Kidney (tissue), 14 donors: ENCODE measurements around the gene ITPR2. TPM values are rescaled to one million over a fixed set of nuclear protein-coding genes. Genes with fewer than 3 reads are reported as not detected.

Experiments used
- DNase-seq, 5 donors: peaks; one replicate each; pipeline ENCODE4 v3.0.0-alpha.2; 2013 to 2020
- FAIRE-seq: peaks from 2 replicates; lab custom pipeline; 2012; peaks lifted over from hg19 to GRCh38; lab: Jason Lieb, UNC
- H3K27ac ChIP-seq, 2 donors: one replicate each; pipeline ENCODE4 v1.7.0; 2013; ENCODE audit warnings: low read depth in 2 of 2, low read length in 2 of 2, inconsistent platforms in 1 of 2
- H3K27me3 ChIP-seq: one replicate; pipeline ENCODE4 v1.7.1; 2013; ENCODE audit warnings: low read length, inconsistent platforms; ENCODE audit not compliant: control insufficient read depth, insufficient read depth
- H3K36me3 ChIP-seq, 3 donors: one replicate each; pipeline versions ENCODE4 v1.7.0 to v1.7.1; 2013; ENCODE audit warnings: low read length in 3 of 3, control low read depth in 1 of 3, inconsistent platforms in 1 of 3; ENCODE audit not compliant: insufficient read depth in 3 of 3, control insufficient read depth in 2 of 3
- H3K4me1 ChIP-seq, 3 donors: one replicate each; pipeline versions ENCODE4 v1.7.0 to v1.7.1; 2013; ENCODE audit warnings: low read length in 3 of 3, inconsistent platforms in 1 of 3, low read depth in 1 of 3; ENCODE audit not compliant: control insufficient read depth in 2 of 3, insufficient read depth in 2 of 3
- H3K4me3 ChIP-seq, 3 donors: one replicate each; pipeline versions ENCODE4 v1.7.0 to v1.8.1; 2013; ENCODE audit warnings: low read length in 3 of 3, control low read depth in 1 of 3, inconsistent platforms in 1 of 3
- H3K9ac ChIP-seq, 3 donors: one replicate each; pipeline versions ENCODE4 v1.7.0 to v1.7.1; 2013; ENCODE audit warnings: low read length in 3 of 3, control low read depth in 1 of 3, inconsistent platforms in 1 of 3
- H3K9me3 ChIP-seq, 3 donors: one replicate each; pipeline versions ENCODE4 v1.7.0 to v1.7.1; 2013; ENCODE audit warnings: low read length in 3 of 3, control low read depth in 1 of 3, inconsistent platforms in 1 of 3; ENCODE audit not compliant: control insufficient read depth in 2 of 3, insufficient read depth in 1 of 3
- intact Hi-C: fragments of 100-400 bp; cut with DNase I; formaldehyde crosslinking; loops from one replicate; pipeline ENCODE4 v1.11.1; 2022
- polyA plus RNA-seq: library from polyadenylated mRNA; stranded (reverse); fragments of 350-450 nt; fragmentation: Illumina TruSeq; extraction: RNeasy Lipid Tissue Mini Kit (QIAGEN cat#74804); gene quantifications from one replicate; pipeline ENCODE4 v1.2.3, GENCODE V29; 2014; ENCODE audit warnings: low read depth, low replicate concordance; ENCODE audit not compliant: insufficient read depth
- total RNA-seq: library from RNA; stranded (reverse); fragmentation: NEBNext Ultra II Directional; extraction: Animal tissue kit (Norgen Biotek cat#: 25700); gene quantifications from one replicate; pipeline ENCODE4 v1.2.1, GENCODE V29; 2021
- TF ChIP-seq, protein P1 (sequence below): IDR thresholded peaks from 3 replicates; pipeline ENCODE4 v1.5.1; 2012; ENCODE audit warnings: mild to moderate bottlenecking, moderate library complexity, borderline replicate concordance; ENCODE audit not compliant: insufficient read depth; ENCODE audit errors: extremely low read depth
- donor health status: control.
- donor health status: control.
- donor health status: control.
- donor health status: control.
- donor health status: control.
- donor health status: DM: yes; HTN: yes; CAD: no.
- donor health status: Normal renal cell carcinoma (clear cell type).

The ITPR2 gene
- total and polyA plus RNA-seq, 2 donors from 2014 or later: 5.7 to 56.9 TPM

DNA sequence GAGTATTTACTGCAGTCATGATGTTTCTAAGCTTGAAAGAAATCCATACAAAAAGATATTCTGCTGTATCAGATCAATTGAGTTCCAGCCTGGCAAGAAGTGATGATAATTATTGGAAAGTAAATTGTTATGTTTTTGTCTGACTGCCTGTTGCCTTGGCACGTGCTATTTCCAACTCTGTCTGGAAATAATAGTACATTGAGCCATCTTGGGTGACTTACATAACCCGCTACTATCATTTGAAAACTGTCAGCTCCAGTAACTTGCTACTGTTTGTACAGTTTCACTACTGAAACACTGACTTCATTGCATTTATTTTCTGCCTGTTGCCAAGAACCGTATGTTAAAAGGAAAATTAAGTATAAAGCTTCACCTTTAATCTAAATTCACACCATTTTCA lies 318.6 kb downstream of the ITPR2 start:
- FAIRE-seq (no peak), DNase-seq (no peak)
- no peak overlapping the region for H3K4me3 ChIP-seq
- no peak overlapping the region for H3K27ac ChIP-seq
- H3K9ac ChIP-seq: no peak overlapping the region
- H3K4me1 ChIP-seq: no peaks in the 10 kb centered on the region
- peaks cover 0 to 3% (median 0%) of the 10 kb centered on the region in 3 donors for H3K9me3 ChIP-seq
- H3K27me3 ChIP-seq: no peaks in the 10 kb centered on the region
- intact Hi-C loops: no loop called here
- TF ChIP-seq, protein P1, sequence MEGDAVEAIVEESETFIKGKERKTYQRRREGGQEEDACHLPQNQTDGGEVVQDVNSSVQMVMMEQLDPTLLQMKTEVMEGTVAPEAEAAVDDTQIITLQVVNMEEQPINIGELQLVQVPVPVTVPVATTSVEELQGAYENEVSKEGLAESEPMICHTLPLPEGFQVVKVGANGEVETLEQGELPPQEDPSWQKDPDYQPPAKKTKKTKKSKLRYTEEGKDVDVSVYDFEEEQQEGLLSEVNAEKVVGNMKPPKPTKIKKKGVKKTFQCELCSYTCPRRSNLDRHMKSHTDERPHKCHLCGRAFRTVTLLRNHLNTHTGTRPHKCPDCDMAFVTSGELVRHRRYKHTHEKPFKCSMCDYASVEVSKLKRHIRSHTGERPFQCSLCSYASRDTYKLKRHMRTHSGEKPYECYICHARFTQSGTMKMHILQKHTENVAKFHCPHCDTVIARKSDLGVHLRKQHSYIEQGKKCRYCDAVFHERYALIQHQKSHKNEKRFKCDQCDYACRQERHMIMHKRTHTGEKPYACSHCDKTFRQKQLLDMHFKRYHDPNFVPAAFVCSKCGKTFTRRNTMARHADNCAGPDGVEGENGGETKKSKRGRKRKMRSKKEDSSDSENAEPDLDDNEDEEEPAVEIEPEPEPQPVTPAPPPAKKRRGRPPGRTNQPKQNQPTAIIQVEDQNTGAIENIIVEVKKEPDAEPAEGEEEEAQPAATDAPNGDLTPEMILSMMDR: no peak
- H3K36me3 ChIP-seq: no peaks in the 10 kb centered on the region

DNA sequence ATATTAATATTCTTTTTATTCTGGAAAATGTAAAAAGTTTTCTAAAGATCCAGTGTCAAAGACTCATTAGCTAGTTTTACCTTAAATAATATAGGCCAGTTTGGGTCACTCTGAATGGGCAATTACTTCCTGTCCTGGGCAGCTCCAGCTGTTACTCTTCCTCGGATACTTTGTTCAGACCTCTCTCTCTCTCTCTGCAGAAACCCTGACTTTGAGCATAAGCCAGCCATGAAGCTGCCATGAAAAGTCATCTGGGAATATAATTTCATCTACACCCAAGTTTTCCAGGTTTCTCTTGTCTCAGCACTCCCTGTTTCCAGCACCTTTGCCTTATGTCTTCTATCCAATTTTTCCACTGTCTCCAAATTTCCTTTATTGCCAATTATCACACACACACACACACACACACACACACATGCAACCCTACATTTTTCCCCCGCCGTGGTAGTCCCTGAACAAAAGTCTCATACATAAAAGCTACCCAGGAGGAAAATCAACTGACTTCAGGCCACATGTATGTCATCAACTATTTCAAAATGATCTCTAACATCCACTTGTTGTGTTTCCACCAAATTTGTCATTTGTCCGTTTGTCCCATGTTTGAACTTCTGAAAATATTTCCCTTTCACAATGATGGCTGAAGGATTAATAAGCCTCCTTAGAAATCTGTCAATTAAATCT lies 319.5 kb downstream of the ITPR2 start:
- TF ChIP-seq, protein P1: no peak
- no peaks in the 10 kb centered on the region for H3K27me3 ChIP-seq
- no peak overlapping the region for H3K4me3 ChIP-seq
- H3K27ac ChIP-seq: no peak overlapping the region
- H3K9me3 ChIP-seq: peaks cover 0 to 3% (median 0%) of the 10 kb centered on the region in 3 donors
- H3K36me3 ChIP-seq: no peaks in the 10 kb centered on the region
- intact Hi-C loops: no loop called here
- FAIRE-seq: no peak
- DNase-seq: no peak
- H3K4me1 ChIP-seq: no peaks in the 10 kb centered on the region
- H3K9ac ChIP-seq: no peak overlapping the region

DNA sequence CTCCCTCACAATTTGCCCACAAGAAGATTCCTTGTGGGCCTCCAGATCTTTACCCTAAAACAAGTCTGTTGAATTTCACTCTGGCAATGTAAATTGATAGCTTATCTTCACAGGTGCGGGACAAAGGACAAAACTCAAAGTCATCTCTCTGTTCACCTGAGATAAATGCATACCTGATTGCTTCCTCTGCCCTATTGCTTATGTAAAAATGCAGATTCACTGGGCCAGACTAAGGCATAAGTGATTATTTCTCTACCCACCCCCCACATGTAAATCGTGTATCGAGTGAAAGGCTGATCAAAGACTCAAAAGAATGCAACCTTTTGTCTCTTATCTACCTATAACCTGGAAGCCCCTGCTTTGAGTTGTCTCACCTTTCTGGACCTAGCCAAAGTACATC lies 320.8 kb downstream of the ITPR2 start:
- no peak for FAIRE-seq
- H3K27me3 ChIP-seq: no peaks in the 10 kb centered on the region
- no peaks in the 10 kb centered on the region for H3K36me3 ChIP-seq
- H3K9ac ChIP-seq: no peak overlapping the region
- intact Hi-C loops: no loop called here
- no peaks in the 10 kb centered on the region for H3K4me1 ChIP-seq
- DNase-seq: no peak
- no peak overlapping the region for H3K4me3 ChIP-seq
- TF ChIP-seq, protein P1: no peak
- no peaks in the 10 kb centered on the region for H3K9me3 ChIP-seq
- no peak overlapping the region for H3K27ac ChIP-seq

DNA sequence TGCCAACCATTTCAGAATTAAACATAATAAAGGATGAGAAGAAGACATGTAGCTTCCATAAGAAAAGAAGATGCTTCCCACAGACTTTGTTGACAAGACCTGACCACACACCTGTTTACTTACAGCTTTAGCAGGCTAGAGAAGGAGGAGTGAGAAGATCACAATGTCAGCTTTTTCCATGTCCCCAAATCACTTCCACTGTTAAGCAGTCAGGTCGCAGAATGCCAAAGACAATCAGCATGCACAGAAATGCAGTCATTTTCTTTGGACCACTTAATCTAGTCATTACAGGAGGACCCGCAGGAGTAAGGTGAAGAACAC lies 322.7 kb downstream of the ITPR2 start:
- intact Hi-C loops: no loop called here
- Histone ChIP-seq H3K27ac (no peak overlapping the region), H3K4me1 (no peaks in the 10 kb centered on the region), H3K9ac (no peak overlapping the region), H3K36me3 (no peaks in the 10 kb centered on the region), H3K9me3 (no peaks in the 10 kb centered on the region), H3K27me3 (no peaks in the 10 kb centered on the region), H3K4me3 (no peak overlapping the region)
- DNase-seq: no peak
- no peak for FAIRE-seq
- TF ChIP-seq, protein P1: no peak
